WTC11 (cell line): ENCODE data around the gene CARD9. TPM values are rescaled to one million over a fixed set of nuclear protein-coding genes. Genes with fewer than 3 reads are reported as not detected.

Source experiments
- ATAC-seq: fragments of 200-7000 bp; cut with Tn5 transposase; 2 replicates; pipeline ENCODE4 v1.10.0; 2021; ENCODE audit warnings: mild to moderate bottlenecking, moderate library complexity
- CTCF ChIA-PET: fragments of 300-600 bp; sonication (Branson Sonifier 250); formaldehyde crosslinking; loops from one replicate; lab custom pipeline; 2021; ENCODE audit warnings: antibody characterized with exemption; lab: Charles Lee
- POLR2A ChIA-PET: fragments of 350-600 bp; sonication (Branson Sonifier 250); formaldehyde crosslinking; loops from one replicate; lab custom pipeline; 2021; ENCODE audit warnings: antibody characterized with exemption; lab: Charles Lee
- DNase-seq: peaks from one replicate; pipeline ENCODE4 v3.0.0; 2021; ENCODE audit warnings: low spot score
- H3K27ac Mint-ChIP-seq: 2 replicates; pipeline ENCODE4 v1.8.0; 2021; ENCODE audit warnings: mixed read lengths
- H3K27me3 Mint-ChIP-seq: 2 replicates; pipeline ENCODE4 v1.8.0; 2021; ENCODE audit warnings: low read depth, mild to moderate bottlenecking, moderate library complexity, mixed read lengths
- H3K36me3 Mint-ChIP-seq: 2 replicates; pipeline ENCODE4 v1.8.0; 2021; ENCODE audit warnings: mixed read lengths
- H3K4me1 Mint-ChIP-seq: 2 replicates; pipeline ENCODE4 v1.8.0; 2022; ENCODE audit warnings: mixed read lengths
- H3K4me3 Mint-ChIP-seq: 2 replicates; pipeline ENCODE4 v1.8.0; 2021; ENCODE audit warnings: mild to moderate bottlenecking, moderate library complexity, mixed read lengths
- H3K9me3 Mint-ChIP-seq: 2 replicates; pipeline ENCODE4 v1.8.0; 2021; ENCODE audit warnings: mixed read lengths
- ATF1 ChIP-seq: sonication (generic); formaldehyde crosslinking; IDR thresholded peaks from 2 replicates; pipeline ENCODE4 v1.8.1; 2023; ENCODE audit warnings: mild to moderate bottlenecking, moderate library complexity, missing genetic modification reagents
- FOXK1 ChIP-seq: sonication (generic); formaldehyde crosslinking; IDR thresholded peaks from 2 replicates; pipeline ENCODE4 v1.8.0; 2022; ENCODE audit warnings: mild to moderate bottlenecking, moderate library complexity, missing genetic modification reagents
- GTF2I ChIP-seq: fragments of 250-450 bp; sonication (Bioruptor Pico); conservative IDR thresholded peaks from 2 replicates; pipeline ENCODE4 v1.4.0; 2021; ENCODE audit warnings: mild to moderate bottlenecking
- KAT7 ChIP-seq: sonication (generic); formaldehyde crosslinking; IDR thresholded peaks from 2 replicates; pipeline ENCODE4 v1.8.1; 2023; ENCODE audit warnings: missing genetic modification reagents, mild to moderate bottlenecking, borderline replicate concordance
- MYBL2 ChIP-seq: sonication (generic); formaldehyde crosslinking; IDR thresholded peaks from 2 replicates; pipeline ENCODE4 v1.8.1; 2023; ENCODE audit warnings: mild to moderate bottlenecking, moderate library complexity, missing genetic modification reagents
- ZNF232 ChIP-seq: sonication (generic); formaldehyde crosslinking; IDR thresholded peaks from 2 replicates; pipeline ENCODE4 v1.8.0; 2022; ENCODE audit warnings: mild to moderate bottlenecking, missing genetic modification reagents
- ZNF396 ChIP-seq: fragments of 250-450 bp; sonication (Bioruptor Pico); IDR thresholded peaks from 2 replicates; pipeline ENCODE4 v1.8.0; 2021; ENCODE audit warnings: mild to moderate bottlenecking, moderate library complexity, borderline replicate concordance
- ZNF416 ChIP-seq: fragments of 250-450 bp; sonication (Bioruptor Pico); IDR thresholded peaks from 2 replicates; pipeline ENCODE4 v1.9.0; 2021; ENCODE audit warnings: mild to moderate bottlenecking, inconsistent platforms
- total RNA-seq: library from RNA; stranded (reverse); gene quantifications from 3 replicates; pipeline ENCODE4 v1.2.3, GENCODE V29; 2021
- TF ChIP-seq, protein P1 (sequence below): sonication (generic); formaldehyde crosslinking; IDR thresholded peaks from 2 replicates; pipeline ENCODE4 v1.8.0; 2022; ENCODE audit warnings: missing genetic modification reagents
- TF ChIP-seq, protein P2 (sequence below): fragments of 250-450 bp; sonication (Bioruptor Pico); IDR thresholded peaks from 2 replicates; pipeline ENCODE4 v1.8.0; 2021; ENCODE audit warnings: mild to moderate bottlenecking
- TF ChIP-seq, protein P3 (sequence below): sonication (generic); formaldehyde crosslinking; conservative IDR thresholded peaks from 2 replicates; pipeline ENCODE4 v1.8.1; 2023; ENCODE audit warnings: mild to moderate bottlenecking, low read depth, missing genetic modification reagents, moderate library complexity
- TF ChIP-seq, protein P4 (sequence below): sonication (generic); formaldehyde crosslinking; IDR thresholded peaks from 2 replicates; pipeline ENCODE4 v1.8.1; 2023; ENCODE audit warnings: mild to moderate bottlenecking, missing genetic modification reagents, borderline replicate concordance
- TF ChIP-seq, protein P5 (sequence below): sonication (generic); formaldehyde crosslinking; IDR thresholded peaks from 2 replicates; pipeline ENCODE4 v1.8.1; 2022; ENCODE audit warnings: low read depth, missing genetic modification reagents, borderline replicate concordance
- TF ChIP-seq, protein P6 (sequence below): fragments of 250-450 bp; sonication (Bioruptor Pico); IDR thresholded peaks from 2 replicates; pipeline ENCODE4 v1.9.0; 2021; ENCODE audit warnings: mild to moderate bottlenecking

The CARD9 gene
- total RNA-seq, 1 experiment from 2014 or later, result 0.96 TPM

DNA sequence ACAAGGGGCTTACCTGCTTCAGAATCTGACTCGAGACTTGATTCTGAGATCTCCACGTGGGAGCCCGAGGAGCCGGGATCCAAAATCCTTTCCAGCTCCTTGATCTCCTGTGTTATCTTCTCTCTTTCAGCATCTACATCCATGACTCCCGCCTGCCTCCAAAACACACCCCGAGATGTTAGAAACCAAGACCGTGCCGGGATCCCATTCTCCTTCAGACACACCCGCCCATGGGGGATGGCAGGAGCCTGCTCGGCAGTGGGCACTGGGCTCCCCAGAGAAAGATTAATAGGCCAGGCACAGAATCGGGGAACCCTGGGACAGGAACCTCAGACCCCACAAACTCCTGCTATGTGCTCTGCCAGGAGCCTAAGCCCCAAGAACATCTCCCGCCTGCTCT lies 24.8 kb upstream of the CARD9 start (continued):
- TF ChIP-seq, protein P1, sequence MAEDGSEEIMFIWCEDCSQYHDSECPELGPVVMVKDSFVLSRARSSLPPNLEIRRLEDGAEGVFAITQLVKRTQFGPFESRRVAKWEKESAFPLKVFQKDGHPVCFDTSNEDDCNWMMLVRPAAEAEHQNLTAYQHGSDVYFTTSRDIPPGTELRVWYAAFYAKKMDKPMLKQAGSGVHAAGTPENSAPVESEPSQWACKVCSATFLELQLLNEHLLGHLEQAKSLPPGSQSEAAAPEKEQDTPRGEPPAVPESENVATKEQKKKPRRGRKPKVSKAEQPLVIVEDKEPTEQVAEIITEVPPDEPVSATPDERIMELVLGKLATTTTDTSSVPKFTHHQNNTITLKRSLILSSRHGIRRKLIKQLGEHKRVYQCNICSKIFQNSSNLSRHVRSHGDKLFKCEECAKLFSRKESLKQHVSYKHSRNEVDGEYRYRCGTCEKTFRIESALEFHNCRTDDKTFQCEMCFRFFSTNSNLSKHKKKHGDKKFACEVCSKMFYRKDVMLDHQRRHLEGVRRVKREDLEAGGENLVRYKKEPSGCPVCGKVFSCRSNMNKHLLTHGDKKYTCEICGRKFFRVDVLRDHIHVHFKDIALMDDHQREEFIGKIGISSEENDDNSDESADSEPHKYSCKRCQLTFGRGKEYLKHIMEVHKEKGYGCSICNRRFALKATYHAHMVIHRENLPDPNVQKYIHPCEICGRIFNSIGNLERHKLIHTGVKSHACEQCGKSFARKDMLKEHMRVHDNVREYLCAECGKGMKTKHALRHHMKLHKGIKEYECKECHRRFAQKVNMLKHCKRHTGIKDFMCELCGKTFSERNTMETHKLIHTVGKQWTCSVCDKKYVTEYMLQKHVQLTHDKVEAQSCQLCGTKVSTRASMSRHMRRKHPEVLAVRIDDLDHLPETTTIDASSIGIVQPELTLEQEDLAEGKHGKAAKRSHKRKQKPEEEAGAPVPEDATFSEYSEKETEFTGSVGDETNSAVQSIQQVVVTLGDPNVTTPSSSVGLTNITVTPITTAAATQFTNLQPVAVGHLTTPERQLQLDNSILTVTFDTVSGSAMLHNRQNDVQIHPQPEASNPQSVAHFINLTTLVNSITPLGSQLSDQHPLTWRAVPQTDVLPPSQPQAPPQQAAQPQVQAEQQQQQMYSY (CRISPR knock-in tag), result no peak
- TF ChIP-seq, all 79 proteins: peak for 0

DNA sequence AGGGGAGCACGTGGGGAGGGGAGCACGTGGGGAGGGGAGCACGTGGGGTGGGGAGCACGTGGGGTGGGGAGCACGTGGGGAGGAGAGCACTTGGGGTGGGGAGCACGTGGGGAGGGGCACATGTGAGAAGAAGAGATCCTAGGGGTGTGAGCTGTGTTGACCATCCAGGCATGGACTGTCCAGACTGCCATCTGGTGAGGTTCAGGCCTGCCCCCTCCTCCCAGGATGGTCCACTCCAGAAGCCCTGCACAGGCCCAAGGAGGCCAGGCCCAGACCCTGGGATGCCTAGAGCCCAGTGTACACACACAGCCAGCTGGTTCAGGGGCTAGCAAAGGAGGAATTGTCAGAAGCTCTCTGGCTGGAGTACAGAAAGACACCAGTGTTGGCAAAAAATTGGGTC lies 24.2 kb upstream of the CARD9 start:
- Mint-ChIP-seq H3K27me3 (no peaks in the 10 kb centered on the region), H3K9me3 (no peaks in the 10 kb centered on the region), H3K36me3 (peaks cover 35% of the 10 kb centered on the region), H3K4me3 (no peak overlapping the region), H3K4me1 (peaks cover 9% of the 10 kb centered on the region), H3K27ac (no peak overlapping the region)
- TF ChIP-seq, protein P2, sequence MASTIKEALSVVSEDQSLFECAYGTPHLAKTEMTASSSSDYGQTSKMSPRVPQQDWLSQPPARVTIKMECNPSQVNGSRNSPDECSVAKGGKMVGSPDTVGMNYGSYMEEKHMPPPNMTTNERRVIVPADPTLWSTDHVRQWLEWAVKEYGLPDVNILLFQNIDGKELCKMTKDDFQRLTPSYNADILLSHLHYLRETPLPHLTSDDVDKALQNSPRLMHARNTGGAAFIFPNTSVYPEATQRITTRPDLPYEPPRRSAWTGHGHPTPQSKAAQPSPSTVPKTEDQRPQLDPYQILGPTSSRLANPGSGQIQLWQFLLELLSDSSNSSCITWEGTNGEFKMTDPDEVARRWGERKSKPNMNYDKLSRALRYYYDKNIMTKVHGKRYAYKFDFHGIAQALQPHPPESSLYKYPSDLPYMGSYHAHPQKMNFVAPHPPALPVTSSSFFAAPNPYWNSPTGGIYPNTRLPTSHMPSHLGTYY (CRISPR knock-in tag), result no peak
- TF ChIP-seq, protein P3, sequence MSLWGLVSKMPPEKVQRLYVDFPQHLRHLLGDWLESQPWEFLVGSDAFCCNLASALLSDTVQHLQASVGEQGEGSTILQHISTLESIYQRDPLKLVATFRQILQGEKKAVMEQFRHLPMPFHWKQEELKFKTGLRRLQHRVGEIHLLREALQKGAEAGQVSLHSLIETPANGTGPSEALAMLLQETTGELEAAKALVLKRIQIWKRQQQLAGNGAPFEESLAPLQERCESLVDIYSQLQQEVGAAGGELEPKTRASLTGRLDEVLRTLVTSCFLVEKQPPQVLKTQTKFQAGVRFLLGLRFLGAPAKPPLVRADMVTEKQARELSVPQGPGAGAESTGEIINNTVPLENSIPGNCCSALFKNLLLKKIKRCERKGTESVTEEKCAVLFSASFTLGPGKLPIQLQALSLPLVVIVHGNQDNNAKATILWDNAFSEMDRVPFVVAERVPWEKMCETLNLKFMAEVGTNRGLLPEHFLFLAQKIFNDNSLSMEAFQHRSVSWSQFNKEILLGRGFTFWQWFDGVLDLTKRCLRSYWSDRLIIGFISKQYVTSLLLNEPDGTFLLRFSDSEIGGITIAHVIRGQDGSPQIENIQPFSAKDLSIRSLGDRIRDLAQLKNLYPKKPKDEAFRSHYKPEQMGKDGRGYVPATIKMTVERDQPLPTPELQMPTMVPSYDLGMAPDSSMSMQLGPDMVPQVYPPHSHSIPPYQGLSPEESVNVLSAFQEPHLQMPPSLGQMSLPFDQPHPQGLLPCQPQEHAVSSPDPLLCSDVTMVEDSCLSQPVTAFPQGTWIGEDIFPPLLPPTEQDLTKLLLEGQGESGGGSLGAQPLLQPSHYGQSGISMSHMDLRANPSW (CRISPR knock-in tag), result no peak
- no peak for TF ChIP-seq GTF2I (CRISPR knock-in tag)
- TF ChIP-seq, protein P4, sequence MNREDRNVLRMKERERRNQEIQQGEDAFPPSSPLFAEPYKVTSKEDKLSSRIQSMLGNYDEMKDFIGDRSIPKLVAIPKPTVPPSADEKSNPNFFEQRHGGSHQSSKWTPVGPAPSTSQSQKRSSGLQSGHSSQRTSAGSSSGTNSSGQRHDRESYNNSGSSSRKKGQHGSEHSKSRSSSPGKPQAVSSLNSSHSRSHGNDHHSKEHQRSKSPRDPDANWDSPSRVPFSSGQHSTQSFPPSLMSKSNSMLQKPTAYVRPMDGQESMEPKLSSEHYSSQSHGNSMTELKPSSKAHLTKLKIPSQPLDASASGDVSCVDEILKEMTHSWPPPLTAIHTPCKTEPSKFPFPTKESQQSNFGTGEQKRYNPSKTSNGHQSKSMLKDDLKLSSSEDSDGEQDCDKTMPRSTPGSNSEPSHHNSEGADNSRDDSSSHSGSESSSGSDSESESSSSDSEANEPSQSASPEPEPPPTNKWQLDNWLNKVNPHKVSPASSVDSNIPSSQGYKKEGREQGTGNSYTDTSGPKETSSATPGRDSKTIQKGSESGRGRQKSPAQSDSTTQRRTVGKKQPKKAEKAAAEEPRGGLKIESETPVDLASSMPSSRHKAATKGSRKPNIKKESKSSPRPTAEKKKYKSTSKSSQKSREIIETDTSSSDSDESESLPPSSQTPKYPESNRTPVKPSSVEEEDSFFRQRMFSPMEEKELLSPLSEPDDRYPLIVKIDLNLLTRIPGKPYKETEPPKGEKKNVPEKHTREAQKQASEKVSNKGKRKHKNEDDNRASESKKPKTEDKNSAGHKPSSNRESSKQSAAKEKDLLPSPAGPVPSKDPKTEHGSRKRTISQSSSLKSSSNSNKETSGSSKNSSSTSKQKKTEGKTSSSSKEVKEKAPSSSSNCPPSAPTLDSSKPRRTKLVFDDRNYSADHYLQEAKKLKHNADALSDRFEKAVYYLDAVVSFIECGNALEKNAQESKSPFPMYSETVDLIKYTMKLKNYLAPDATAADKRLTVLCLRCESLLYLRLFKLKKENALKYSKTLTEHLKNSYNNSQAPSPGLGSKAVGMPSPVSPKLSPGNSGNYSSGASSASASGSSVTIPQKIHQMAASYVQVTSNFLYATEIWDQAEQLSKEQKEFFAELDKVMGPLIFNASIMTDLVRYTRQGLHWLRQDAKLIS (CRISPR knock-in tag), result no peak
- TF ChIP-seq, protein P5, sequence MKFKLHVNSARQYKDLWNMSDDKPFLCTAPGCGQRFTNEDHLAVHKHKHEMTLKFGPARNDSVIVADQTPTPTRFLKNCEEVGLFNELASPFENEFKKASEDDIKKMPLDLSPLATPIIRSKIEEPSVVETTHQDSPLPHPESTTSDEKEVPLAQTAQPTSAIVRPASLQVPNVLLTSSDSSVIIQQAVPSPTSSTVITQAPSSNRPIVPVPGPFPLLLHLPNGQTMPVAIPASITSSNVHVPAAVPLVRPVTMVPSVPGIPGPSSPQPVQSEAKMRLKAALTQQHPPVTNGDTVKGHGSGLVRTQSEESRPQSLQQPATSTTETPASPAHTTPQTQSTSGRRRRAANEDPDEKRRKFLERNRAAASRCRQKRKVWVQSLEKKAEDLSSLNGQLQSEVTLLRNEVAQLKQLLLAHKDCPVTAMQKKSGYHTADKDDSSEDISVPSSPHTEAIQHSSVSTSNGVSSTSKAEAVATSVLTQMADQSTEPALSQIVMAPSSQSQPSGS (CRISPR knock-in tag), result no peak
- no peak for TF ChIP-seq FOXK1 (CRISPR knock-in tag)
- TF ChIP-seq MYBL2 (CRISPR knock-in tag), result no peak
- TF ChIP-seq ZNF416 (CRISPR knock-in tag), result no peak
- TF ChIP-seq KAT7, result no peak
- TF ChIP-seq ATF1 (CRISPR knock-in tag), result no peak
- TF ChIP-seq, protein P6, sequence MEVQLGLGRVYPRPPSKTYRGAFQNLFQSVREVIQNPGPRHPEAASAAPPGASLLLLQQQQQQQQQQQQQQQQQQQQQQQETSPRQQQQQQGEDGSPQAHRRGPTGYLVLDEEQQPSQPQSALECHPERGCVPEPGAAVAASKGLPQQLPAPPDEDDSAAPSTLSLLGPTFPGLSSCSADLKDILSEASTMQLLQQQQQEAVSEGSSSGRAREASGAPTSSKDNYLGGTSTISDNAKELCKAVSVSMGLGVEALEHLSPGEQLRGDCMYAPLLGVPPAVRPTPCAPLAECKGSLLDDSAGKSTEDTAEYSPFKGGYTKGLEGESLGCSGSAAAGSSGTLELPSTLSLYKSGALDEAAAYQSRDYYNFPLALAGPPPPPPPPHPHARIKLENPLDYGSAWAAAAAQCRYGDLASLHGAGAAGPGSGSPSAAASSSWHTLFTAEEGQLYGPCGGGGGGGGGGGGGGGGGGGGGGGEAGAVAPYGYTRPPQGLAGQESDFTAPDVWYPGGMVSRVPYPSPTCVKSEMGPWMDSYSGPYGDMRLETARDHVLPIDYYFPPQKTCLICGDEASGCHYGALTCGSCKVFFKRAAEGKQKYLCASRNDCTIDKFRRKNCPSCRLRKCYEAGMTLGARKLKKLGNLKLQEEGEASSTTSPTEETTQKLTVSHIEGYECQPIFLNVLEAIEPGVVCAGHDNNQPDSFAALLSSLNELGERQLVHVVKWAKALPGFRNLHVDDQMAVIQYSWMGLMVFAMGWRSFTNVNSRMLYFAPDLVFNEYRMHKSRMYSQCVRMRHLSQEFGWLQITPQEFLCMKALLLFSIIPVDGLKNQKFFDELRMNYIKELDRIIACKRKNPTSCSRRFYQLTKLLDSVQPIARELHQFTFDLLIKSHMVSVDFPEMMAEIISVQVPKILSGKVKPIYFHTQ (CRISPR knock-in tag), result no peak
- no peak for TF ChIP-seq ZNF396 (CRISPR knock-in tag)
- TF ChIP-seq ZNF232 (CRISPR knock-in tag), result no peak
- ATAC-seq (no peak), DNase-seq (no peak)
- ChIA-PET POLR2A (no interaction called here), CTCF (interaction anchor here (2.0 kb wide), 1 partner anchor 58 kb away, joined by 5 read pairs; no protein-coding TSS in a partner anchor)
